ENCODE measurements around the gene GCH1.
A peak's percentile ranks its signal among the peaks of the same experiment; 100 is the strongest.

Gene GCH1

DNA sequence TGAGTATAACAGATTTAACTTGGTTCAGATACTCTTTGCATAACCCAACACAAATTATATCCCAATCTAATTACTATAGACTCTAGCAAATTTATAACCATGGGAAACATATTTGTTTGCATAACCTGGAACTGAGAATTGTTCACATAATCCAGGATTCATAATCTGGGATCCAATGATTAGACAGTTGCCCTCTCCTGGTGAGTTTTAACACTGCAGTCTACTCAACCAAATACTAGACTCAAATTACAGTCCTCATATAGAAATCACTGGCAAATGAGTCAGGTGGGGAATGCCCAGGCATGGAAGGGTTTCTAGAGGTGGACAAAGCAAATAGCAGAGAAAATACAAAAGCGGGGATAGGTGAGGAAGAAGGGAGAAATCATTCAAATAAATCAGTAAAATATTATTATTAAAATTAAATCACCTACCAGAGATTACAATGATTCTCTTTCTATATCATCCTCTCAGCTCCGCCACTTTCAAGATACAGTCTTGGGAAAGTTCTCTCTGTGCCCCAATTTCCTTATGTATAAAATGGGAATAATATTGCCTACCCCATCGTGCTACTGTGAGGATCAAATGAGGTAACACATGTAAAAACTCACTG, 9.4 kb downstream of the GCH1 start:
- Histone ChIP-seq H3K9ac (no peak overlapping the region), H3K4me1 (no peaks in the 10 kb centered on the region), H3K27me3 (ENCODE audit: control insufficient read depth, insufficient read depth, low read length) (no peaks in the 10 kb centered on the region), H3K36me3 (ENCODE audit: control insufficient read depth, insufficient read depth, low read length) (no peaks in the 10 kb centered on the region), H2AFZ (no peak overlapping the region), H3K4me3 (ENCODE audit: low read depth, low read length) (no peak overlapping the region), H3K9me3 (ENCODE audit: control insufficient read depth, low read length) (no peaks in the 10 kb centered on the region), H3K79me2 (peaks cover 6% of the 10 kb centered on the region), H3K27ac (no peak overlapping the region), H3K4me2 (ENCODE audit: low read length) (no peak overlapping the region)
- TF ChIP-seq, protein P1, sequence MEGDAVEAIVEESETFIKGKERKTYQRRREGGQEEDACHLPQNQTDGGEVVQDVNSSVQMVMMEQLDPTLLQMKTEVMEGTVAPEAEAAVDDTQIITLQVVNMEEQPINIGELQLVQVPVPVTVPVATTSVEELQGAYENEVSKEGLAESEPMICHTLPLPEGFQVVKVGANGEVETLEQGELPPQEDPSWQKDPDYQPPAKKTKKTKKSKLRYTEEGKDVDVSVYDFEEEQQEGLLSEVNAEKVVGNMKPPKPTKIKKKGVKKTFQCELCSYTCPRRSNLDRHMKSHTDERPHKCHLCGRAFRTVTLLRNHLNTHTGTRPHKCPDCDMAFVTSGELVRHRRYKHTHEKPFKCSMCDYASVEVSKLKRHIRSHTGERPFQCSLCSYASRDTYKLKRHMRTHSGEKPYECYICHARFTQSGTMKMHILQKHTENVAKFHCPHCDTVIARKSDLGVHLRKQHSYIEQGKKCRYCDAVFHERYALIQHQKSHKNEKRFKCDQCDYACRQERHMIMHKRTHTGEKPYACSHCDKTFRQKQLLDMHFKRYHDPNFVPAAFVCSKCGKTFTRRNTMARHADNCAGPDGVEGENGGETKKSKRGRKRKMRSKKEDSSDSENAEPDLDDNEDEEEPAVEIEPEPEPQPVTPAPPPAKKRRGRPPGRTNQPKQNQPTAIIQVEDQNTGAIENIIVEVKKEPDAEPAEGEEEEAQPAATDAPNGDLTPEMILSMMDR (IDR thresholded peaks at IDR 0.05), result peak; percentile 74

DNA sequence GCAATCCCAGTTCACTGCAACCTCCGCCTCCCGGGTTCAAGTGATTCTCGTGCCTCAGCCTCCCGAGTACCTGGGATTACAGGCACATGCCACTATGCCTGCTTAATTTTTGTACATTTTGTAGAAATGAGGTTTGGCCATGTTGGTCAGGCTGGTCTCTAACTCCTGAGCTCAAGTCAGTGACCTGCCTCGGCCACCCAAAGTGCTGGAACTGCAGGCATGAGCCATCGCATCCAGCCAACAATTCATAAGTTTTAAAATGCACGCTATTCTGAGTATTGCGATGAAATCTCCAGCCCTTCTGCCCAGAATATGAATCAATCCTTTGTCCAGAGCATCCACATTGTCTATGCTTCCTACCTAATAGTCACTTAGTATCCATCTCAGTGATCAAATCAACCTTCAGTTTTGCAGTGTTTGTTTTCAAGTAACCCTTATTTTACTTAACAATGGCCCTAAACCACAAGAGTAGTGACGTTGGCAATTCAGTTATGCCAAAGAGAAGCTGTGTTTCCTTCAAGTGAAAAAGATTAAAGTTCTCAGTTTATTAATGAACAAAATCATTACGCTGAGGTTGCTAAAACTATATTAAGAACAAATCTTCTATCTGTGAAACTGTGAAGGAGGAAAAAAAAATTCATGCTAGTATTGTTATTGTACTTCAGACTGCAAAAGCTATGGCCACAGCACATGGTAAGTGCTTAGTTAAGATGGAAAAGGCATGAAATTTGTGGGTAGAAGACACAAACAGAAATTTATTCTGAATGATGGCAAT, 11.0 kb downstream of the GCH1 start:
- no peak overlapping the region for H3K4me3 ChIP-seq (ENCODE audit: low read depth, low read length)
- no peak overlapping the region for H3K9ac ChIP-seq
- no peak overlapping the region for H2AFZ ChIP-seq
- no peak overlapping the region for H3K4me2 ChIP-seq (ENCODE audit: low read length)
- H3K79me2 ChIP-seq, result peaks cover 6% of the 10 kb centered on the region
- H3K36me3 ChIP-seq (ENCODE audit: control insufficient read depth, insufficient read depth, low read length), result no peaks in the 10 kb centered on the region
- no peaks in the 10 kb centered on the region for H3K4me1 ChIP-seq
- no peaks in the 10 kb centered on the region for H3K27me3 ChIP-seq (ENCODE audit: control insufficient read depth, insufficient read depth, low read length)
- TF ChIP-seq, protein P1 (IDR thresholded peaks at IDR 0.05), result no peak
- no peaks in the 10 kb centered on the region for H3K9me3 ChIP-seq (ENCODE audit: control insufficient read depth, low read length)
- no peak overlapping the region for H3K27ac ChIP-seq

DNA sequence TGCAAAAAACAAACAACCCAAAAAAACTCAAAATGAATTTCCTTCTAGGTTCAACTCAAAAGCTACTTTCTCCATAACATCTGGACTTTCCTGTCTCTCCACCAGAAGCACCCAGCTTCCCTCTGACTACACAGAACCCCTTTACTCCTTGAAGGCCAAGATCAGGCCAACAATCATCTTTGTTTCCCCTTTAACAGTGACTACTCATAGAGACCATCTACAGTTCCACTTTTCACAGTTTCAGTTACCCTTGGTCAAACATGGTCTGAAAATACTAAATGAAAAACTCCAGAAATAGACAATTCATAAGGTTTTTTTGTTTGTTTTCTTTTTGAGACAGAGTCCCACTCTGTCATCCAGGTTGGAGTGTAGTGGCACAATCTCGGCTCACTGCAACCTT, 11.8 kb downstream of the GCH1 start:
- no peaks in the 10 kb centered on the region for H3K4me1 ChIP-seq
- H2AFZ ChIP-seq, result no peak overlapping the region
- no peak overlapping the region for H3K4me2 ChIP-seq (ENCODE audit: low read length)
- TF ChIP-seq, protein P1 (IDR thresholded peaks at IDR 0.05), result no peak
- peaks cover 6% of the 10 kb centered on the region for H3K79me2 ChIP-seq
- no peak overlapping the region for H3K27ac ChIP-seq
- no peak overlapping the region for H3K9ac ChIP-seq
- H3K4me3 ChIP-seq (ENCODE audit: low read depth, low read length), result no peak overlapping the region
- no peaks in the 10 kb centered on the region for H3K27me3 ChIP-seq (ENCODE audit: control insufficient read depth, insufficient read depth, low read length)
- H3K9me3 ChIP-seq (ENCODE audit: control insufficient read depth, low read length), result no peaks in the 10 kb centered on the region
- no peaks in the 10 kb centered on the region for H3K36me3 ChIP-seq (ENCODE audit: control insufficient read depth, insufficient read depth, low read length)

DNA sequence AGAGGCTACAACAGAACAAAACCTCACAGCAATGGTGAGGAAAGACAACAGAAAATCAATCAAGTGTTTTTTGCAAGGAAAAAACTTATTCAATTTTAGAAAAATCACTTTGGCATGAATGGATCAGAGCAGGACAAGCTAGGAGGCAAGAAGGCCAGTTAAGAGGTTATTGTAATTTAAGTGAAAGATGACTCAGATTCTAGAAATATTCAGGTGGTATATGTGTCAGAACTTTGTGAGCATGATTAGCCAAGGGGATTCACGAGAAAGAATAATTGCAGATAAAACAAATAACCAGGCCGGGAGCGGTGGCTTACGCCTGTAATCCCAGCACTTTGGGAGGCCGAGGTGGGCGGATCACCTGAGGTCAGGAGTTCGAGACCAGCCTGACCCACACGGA, 12.7 kb downstream of the GCH1 start:
- Histone ChIP-seq H3K4me2 (ENCODE audit: low read length) (no peak overlapping the region), H3K9me3 (ENCODE audit: control insufficient read depth, low read length) (no peaks in the 10 kb centered on the region), H3K27me3 (ENCODE audit: control insufficient read depth, insufficient read depth, low read length) (no peaks in the 10 kb centered on the region), H3K9ac (no peak overlapping the region), H3K27ac (no peak overlapping the region), H3K4me1 (no peaks in the 10 kb centered on the region), H3K4me3 (ENCODE audit: low read depth, low read length) (no peak overlapping the region), H3K36me3 (ENCODE audit: control insufficient read depth, insufficient read depth, low read length) (no peaks in the 10 kb centered on the region), H3K79me2 (peaks cover 6% of the 10 kb centered on the region), H2AFZ (no peak overlapping the region)
- TF ChIP-seq, protein P1 (IDR thresholded peaks at IDR 0.05), result no peak
